IPS-15b (cell line): ENCODE results near the gene ZNF500.

Source experiments
- H3K27me3 ChIP-seq: one replicate; pipeline ENCODE4 v1.6.1; 2013; ENCODE audit warnings: low read length; ENCODE audit not compliant: control insufficient read depth, insufficient read depth
- H3K36me3 ChIP-seq: one replicate; pipeline ENCODE4 v1.6.1; 2013; ENCODE audit warnings: low read length; ENCODE audit not compliant: control insufficient read depth, insufficient read depth
- H3K4me1 ChIP-seq: one replicate; pipeline ENCODE4 v1.6.1; 2013; ENCODE audit warnings: mild to moderate bottlenecking, low read length; ENCODE audit not compliant: control insufficient read depth, insufficient read depth
- H3K4me3 ChIP-seq: one replicate; pipeline ENCODE4 v1.5.1; 2013; ENCODE audit warnings: low read depth, low read length
- H3K9ac ChIP-seq: one replicate; pipeline ENCODE4 v1.6.1; 2013; ENCODE audit warnings: low read depth, mild to moderate bottlenecking, low read length
- H3K9me3 ChIP-seq: one replicate; pipeline ENCODE4 v1.6.1; 2013; ENCODE audit warnings: mild to moderate bottlenecking, low read length; ENCODE audit not compliant: control insufficient read depth, insufficient read depth

ZNF500 gene

DNA sequence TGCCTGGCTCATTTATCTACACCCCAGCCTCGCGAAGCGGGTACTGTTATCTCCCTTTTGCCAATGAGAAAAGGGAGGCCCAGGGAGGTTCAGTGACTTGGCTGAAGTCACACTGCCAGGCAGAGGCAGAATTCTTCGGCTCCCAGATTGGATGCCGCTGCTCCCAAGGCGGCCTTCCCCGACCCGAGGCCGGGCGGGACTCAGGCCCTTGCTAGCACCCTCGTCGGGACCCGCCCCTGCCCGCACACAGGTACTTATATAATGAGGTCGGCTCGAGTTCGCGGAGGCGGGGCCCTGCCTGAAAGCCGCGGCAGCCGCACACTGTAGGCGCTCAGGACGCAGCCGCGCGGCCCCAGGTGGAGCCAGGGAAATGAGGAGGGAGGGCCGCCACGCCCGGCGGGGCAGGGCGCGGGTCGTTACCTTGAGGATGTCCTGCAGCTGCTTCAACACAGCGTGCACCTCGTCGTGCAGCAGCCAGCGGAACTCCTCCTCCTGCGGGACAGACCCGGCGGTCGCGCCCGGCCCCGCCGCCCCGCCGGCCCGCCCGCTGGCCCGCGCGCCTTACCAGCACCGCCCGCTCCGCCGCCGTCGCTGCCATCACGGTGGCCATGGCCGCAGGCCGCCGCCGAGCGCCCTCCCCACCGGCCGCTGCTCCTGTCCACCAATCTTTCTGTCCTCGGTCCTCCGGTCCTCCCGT lies 35.1 kb upstream of the ZNF500 start, which contains the start of gene ROGDI:
TSS of gene ROGDI (minus strand) at position 672 of the 697 bp plus-strand sequence. CDS start at position 610, 62 bp downstream.
- Histone ChIP-seq H3K9ac (peak within 1 kb of the TSS; percentile 65), H3K36me3 (peaks cover 34% of the 10 kb centered on the region), H3K4me3 (peak within 1 kb of the TSS; percentile 63), H3K4me1 (no peaks in the 10 kb centered on the region), H3K27me3 (no peaks in the 10 kb centered on the region), H3K9me3 (no peaks in the 10 kb centered on the region)

DNA sequence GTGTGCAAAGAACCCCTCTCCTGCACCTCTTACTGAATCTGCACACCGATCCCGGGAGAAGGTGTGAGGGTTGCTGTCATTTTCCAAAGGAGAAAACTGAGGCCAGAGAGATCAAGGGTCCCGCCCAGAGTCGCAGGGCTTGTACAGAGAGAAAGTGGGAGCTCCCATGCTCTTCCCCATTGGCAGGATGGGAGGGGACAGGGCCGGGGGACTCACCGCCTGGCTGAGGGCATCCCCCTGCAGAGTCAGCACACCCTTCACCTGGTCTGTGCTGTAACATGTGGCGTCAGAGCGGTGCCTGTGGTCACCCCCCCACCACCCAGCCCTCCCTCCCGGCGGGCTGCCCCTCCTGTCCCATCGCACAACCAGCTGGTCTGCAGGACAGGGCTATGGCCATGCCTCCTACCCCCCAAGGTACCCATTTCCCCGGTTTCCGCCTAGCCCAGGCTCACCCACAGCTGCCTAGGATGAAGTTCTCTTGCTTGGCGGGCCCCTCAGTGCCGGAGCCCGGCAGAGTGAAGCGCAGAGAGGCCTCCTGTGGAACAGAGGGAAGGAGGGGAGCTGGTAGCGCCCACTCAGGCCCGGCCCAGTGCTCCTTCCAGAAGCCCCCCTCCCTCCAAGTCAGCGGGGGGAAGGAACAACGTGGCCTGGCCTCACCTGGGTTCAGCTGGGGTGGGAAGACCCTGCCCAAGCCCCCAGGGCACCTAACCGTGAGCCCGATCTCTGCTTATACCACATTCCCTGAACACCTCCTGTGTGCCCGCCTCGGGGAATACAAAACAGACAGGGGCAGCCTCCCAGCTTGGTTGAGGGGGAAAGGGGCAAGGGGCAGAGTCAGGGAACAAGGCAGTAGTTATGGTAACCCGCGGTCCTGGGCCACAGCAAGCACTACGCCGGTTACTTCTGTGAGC lies 34.3 kb upstream of the ZNF500 start:
- H3K4me3 ChIP-seq: peak overlapping the region; percentile 63
- H3K9ac ChIP-seq: peak overlapping the region; percentile 65
- no peaks in the 10 kb centered on the region for H3K27me3 ChIP-seq
- peaks cover 33% of the 10 kb centered on the region for H3K36me3 ChIP-seq
- H3K4me1 ChIP-seq: no peaks in the 10 kb centered on the region
- no peaks in the 10 kb centered on the region for H3K9me3 ChIP-seq

DNA sequence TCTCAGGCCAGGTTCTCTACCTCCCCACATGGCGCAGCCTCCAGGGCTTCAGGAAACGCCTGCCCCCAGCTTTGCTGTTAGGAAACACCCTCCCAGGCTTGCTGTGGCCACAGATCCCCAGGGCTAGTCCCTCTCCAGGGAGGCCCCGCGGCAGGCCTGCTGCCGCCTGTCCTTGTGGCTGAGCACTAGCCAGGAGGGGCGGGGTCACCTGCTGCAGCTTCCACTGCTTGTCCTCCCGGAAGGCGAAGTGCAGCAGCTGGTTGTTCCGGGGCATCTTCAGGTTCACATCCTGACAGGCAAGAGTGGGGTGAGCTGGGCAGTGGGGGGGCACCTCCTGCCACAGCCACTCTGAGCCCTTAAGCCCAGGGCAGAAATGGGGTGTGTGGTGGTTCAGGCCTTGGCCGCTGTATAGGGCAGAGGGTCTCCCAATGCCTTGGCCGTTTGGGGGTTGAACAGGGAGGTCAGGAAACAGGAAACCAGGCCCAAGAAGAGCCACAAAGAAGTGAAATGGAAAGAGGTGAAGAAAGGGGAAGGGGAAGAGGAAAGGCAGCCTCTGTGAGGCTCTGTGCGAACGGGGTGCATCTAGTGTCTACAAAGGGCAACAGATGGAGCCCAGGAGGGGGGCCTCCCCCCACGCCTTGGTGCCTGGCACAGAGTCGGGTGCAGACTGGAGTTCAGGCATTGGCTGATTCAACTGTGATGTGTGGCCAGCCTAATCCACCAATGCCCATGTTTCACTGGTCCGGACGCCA lies 33.5 kb upstream of the ZNF500 start:
- Histone ChIP-seq H3K4me3 (no peak overlapping the region), H3K36me3 (peaks cover 33% of the 10 kb centered on the region), H3K9ac (no peak overlapping the region)

DNA sequence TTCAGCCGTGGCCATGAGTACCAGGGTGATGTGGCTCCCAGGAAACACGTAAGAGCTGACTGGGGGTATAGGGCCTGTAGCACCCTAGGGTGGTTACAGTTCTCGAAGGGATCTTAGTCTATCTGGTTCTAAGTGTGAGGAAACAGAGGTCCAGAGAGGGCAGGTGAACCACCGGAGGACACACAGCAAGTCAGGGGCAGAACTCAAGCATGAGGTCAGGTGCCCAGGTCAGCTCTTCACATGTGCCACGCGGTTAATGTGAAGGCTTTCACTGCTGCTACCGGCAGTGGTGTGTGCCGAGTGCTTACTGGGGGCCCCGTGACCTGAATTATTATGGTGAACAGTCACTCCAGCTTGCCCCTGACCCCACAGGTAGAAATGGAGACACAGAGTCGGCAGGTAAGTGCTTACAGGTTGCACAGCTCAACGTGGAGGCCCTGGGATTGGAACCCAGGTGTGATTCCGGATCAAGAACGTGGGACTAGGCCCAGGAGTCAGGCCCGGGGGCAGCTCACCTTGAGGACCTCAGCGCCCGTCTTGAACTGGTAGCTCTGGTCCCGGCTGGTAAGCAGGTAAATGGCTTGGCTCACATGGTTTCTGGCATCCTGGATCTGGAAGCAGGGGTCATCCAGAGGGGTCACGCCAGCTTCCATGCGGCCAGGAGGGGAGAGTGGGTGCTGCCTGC lies 32.4 kb upstream of the ZNF500 start:
- H3K36me3 ChIP-seq: peaks cover 21% of the 10 kb centered on the region
- no peaks in the 10 kb centered on the region for H3K4me1 ChIP-seq

More for the DNA sequence above, 33.5 kb upstream of the ZNF500 start:
- Histone ChIP-seq H3K27me3 (no peaks in the 10 kb centered on the region), H3K4me1 (no peaks in the 10 kb centered on the region), H3K9me3 (no peaks in the 10 kb centered on the region)

DNA sequence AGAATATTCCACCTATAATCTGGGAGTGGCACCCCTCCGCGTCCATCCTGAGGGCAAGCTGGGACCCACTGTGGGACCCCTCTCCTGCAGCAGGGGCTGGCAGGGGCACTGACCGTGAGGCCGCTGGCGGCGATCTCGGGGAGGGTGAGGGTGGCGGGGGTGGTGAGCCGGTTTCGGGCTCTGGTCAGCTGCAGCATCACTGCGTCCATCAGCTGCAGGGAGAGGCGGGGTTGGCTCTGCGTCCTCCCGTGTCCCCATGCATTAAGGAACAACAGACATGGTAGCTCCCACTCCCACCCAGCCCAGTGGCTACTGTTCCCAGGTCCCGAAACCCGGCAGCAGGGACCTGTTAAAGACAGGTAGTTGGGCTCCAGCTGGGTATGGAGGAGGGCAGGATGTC lies 31.5 kb upstream of the ZNF500 start:
- Histone ChIP-seq H3K9me3 (no peaks in the 10 kb centered on the region), H3K9ac (no peak overlapping the region), H3K4me3 (no peak overlapping the region), H3K4me1 (no peaks in the 10 kb centered on the region), H3K36me3 (peaks cover 20% of the 10 kb centered on the region), H3K27me3 (no peaks in the 10 kb centered on the region)

More for the DNA sequence above, 32.4 kb upstream of the ZNF500 start:
- Histone ChIP-seq H3K27me3 (no peaks in the 10 kb centered on the region), H3K9me3 (no peaks in the 10 kb centered on the region), H3K4me3 (no peak overlapping the region), H3K9ac (no peak overlapping the region)

DNA sequence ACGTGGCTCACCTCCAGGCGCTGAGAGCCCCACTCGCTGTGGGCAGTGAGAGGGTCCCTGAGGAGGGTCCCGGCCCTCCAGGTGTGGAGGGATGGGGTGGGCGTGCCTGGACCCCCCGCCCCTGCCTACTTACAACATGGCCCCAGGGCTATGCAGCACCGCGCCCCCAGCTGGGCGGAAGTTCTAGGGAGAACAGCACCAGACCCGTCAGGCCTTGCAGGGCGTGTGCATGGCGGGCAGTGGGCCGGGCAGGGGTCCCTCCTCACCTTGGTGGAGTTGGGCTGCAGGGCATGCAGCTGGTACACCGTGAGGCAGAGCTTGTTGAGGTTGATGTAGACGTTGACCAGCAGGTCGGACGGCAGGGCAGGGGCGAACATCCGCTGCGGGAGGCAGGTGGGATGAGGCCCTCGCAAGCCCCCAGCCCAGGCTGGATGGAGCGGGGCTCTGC lies 30.9 kb upstream of the ZNF500 start:
- Histone ChIP-seq H3K9ac (no peak overlapping the region), H3K4me3 (no peak overlapping the region), H3K27me3 (no peaks in the 10 kb centered on the region), H3K9me3 (no peaks in the 10 kb centered on the region), H3K36me3 (peaks cover 20% of the 10 kb centered on the region), H3K4me1 (no peaks in the 10 kb centered on the region)

DNA sequence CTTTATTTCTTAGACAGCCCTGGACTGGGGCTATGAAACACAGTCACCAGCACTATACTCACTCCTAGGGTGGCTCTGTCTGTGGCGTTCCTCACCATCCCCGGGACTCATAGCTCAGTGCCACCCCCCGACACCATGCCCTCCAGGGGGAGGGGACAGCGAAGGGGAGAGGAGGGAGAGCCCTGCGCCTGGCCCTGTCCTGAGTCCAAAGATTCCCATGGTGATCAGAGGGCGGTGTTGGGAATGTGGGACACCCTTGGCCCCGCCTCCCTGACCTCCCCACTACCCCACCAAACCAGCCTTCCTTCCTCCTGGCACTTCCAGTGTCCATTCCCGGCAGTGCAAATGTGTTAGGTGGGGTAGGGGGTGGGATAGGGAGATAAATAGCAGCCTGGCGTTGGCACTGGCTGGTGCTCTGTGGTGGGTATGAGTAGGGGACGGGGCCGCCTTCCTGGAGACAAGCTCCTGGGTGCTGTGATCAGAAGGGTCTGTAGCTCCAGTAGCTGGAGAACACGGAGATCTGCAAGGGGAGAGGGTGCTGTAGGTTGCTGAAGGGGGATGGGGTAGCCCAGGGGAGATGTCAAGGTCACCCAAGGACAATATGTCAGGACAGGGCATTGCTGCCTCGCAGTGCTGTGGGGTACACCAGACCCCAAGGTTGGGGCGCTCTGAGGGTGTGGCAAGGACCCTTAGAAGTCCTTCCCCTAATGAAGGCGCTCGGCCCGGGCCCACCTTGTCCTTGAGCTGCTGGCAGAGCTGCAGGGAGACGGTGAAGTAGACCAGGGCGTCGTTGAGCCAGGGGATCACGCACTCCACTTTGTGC lies 30.2 kb upstream of the ZNF500 start:
- Histone ChIP-seq H3K4me3 (no peak overlapping the region), H3K36me3 (peaks cover 20% of the 10 kb centered on the region), H3K9ac (no peak overlapping the region), H3K4me1 (no peaks in the 10 kb centered on the region), H3K9me3 (no peaks in the 10 kb centered on the region), H3K27me3 (no peaks in the 10 kb centered on the region)

DNA sequence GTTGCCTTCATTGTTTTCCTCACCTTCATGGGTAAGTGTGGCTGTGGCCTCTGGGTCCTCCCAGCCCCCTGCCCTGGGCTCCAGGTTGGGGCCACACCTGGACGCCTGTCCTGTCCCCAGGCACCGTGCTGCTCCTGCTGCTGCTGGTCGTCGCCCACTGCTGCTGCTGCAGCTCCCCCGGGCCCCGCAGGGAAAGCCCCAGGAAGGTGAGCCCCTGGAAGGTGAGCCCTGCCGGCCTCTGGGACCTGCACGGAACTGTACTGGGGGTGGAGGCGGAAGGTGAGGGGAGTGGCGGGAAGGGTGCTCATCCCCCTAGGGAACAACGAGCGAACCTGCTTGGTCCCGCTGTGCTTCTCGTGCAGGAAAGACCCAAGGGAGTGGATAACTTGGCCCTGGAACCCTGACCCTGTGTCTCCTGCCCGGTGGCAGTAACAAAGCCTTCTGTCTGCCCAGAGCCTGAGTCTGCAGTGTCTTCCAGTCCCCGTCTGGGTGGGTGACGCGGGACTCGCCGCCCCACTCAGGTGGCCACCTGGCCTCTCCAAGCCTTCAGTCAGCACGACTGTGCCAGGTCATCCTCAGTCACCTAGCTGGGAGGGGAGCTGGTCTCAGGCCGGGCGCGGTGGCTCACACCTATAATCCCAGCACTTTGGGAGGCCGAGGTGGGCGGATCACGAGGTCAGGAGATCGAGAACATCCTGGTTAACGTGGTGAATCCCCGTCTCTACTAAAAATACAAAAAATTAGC lies 29.0 kb upstream of the ZNF500 start:
- H3K27me3 ChIP-seq: no peaks in the 10 kb centered on the region

DNA sequence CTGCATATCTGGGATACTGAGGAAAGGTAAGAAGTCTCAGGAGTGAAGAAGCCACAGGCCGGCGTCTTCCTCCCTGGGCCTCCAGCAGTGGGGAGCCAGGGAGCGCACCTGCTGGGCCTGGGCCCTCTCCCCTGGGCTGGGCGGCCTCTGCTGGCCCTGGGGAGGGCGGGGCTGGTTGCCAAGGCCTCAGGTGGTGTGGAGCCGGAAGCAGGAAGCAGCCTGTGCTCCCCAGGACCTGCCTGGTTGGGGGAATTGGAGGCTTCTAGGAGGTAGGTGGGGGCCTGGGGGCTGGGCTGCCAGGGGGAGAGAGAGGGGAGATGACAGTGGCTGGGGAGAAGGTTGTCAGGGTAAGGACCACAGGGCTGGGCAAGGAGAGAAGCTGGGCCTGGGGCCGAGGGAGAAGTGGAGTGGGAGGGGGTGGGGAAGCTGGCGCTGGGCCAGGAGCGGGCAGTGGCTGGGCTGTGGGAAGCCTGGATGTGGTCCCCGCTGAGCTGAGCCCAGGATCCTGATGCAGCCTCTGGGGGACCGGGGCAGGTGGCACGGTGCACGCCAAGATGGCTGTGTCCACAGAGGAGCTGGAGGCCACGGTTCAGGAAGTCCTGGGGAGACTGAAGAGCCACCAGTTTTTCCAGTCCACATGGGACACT lies 28.3 kb upstream of the ZNF500 start, which contains the start of gene SMIM22:
TSS of gene SMIM22 (plus strand) at position 189 of the 647 bp plus-strand sequence. CDS start at position 555, 366 bp downstream.
- H3K9me3 ChIP-seq: no peaks in the 10 kb centered on the region
- no peak within 1 kb of the TSS for H3K9ac ChIP-seq
- H3K36me3 ChIP-seq: peaks cover 16% of the 10 kb centered on the region
- no peaks in the 10 kb centered on the region for H3K4me1 ChIP-seq
- no peak within 1 kb of the TSS for H3K4me3 ChIP-seq
- no peaks in the 10 kb centered on the region for H3K27me3 ChIP-seq

More for the DNA sequence above, 29.0 kb upstream of the ZNF500 start:
- H3K9ac ChIP-seq: no peak overlapping the region
- H3K36me3 ChIP-seq: peaks cover 20% of the 10 kb centered on the region
- H3K4me3 ChIP-seq: no peak overlapping the region
- H3K9me3 ChIP-seq: no peaks in the 10 kb centered on the region
- H3K4me1 ChIP-seq: no peaks in the 10 kb centered on the region
